ENCODE data around the gene ZC3H18. TPM values are rescaled to one million over a fixed set of nuclear protein-coding genes. Genes with fewer than 3 reads are reported as not detected.

The ZC3H18 gene
- total and polyA plus RNA-seq, 3 experiments from 2014 or later, result 21.6 to 102 (median 91.4) TPM

GRCh38 chr16:88535191-88535856, 34.9 kb upstream of the ZC3H18 start:
- H3K36me3 ChIP-seq (ENCODE audit: insufficient read depth, low read length), result no peaks in the 10 kb centered on the region
- Mint-ChIP-seq H3K4me1 (peaks cover 5 to 15% (median 6%) of the 10 kb centered on the region in 3 donors), H3K27me3 (peaks cover 0 to 1% of the 10 kb centered on the region in 2 donors), H3K9me3 (peaks cover 0 to 4% (median 0%) of the 10 kb centered on the region in 5 donors), H3K36me3 (peaks cover 0 to 1% (median 0%) of the 10 kb centered on the region in 3 donors), H3K4me3 (peak overlapping the region; percentile 65 to 88 (median 78)), H3K27ac (peak overlapping the region in 7 of 8 donors; percentile 44 to 92 (median 88))
- peaks cover 10% of the 10 kb centered on the region for H3K27me3 ChIP-seq (ENCODE audit: insufficient read depth, low read length, poor library complexity, severe bottlenecking)
- no peak overlapping the region for H3K27ac ChIP-seq (ENCODE audit: low read depth, low read length)
- ChIA-PET POLR2A (no interaction called here), CTCF (interaction anchor here (1.6 kb wide), 1 partner anchor 80 kb away, joined by 7 read pairs; no protein-coding TSS in a partner anchor)
- DNase-seq, result peak in 1 of 5 donors; percentile 50
- no peaks in the 10 kb centered on the region for H3K9me3 ChIP-seq (ENCODE audit: low read length)
- H3K4me1 ChIP-seq (ENCODE audit: insufficient read depth, low read length), result peaks cover 8% of the 10 kb centered on the region
- H3K4me3 ChIP-seq (ENCODE audit: low read length), result no peak overlapping the region

GRCh38 chr16:88535857-88536222, 34.4 kb upstream of the ZC3H18 start:
- Histone ChIP-seq H3K27ac (ENCODE audit: low read depth, low read length) (no peak overlapping the region), H3K4me3 (ENCODE audit: low read length) (no peak overlapping the region), H3K36me3 (ENCODE audit: insufficient read depth, low read length) (no peaks in the 10 kb centered on the region), H3K4me1 (ENCODE audit: insufficient read depth, low read length) (peaks cover 8% of the 10 kb centered on the region), H3K9me3 (ENCODE audit: low read length) (no peaks in the 10 kb centered on the region), H3K27me3 (ENCODE audit: insufficient read depth, low read length, poor library complexity, severe bottlenecking) (peaks cover 15% of the 10 kb centered on the region)
- H3K9me3 Mint-ChIP-seq, result peaks cover 0 to 4% (median 0%) of the 10 kb centered on the region in 5 donors
- peak overlapping the region in 7 of 8 donors; percentile 44 to 92 (median 68) for H3K27ac Mint-ChIP-seq
- H3K4me3 Mint-ChIP-seq, result peak overlapping the region; percentile 57 to 84 (median 78)
- H3K4me1 Mint-ChIP-seq, result peaks cover 5 to 15% (median 6%) of the 10 kb centered on the region in 3 donors
- H3K36me3 Mint-ChIP-seq, result peaks cover 0 to 1% (median 0%) of the 10 kb centered on the region in 3 donors
- ChIA-PET CTCF (interaction anchor here (1.6 kb wide), 1 partner anchor 81 kb away, joined by 7 read pairs; no protein-coding TSS in a partner anchor), POLR2A (no interaction called here)
- DNase-seq, result no peak
- H3K27me3 Mint-ChIP-seq, result peaks cover 0 to 1% of the 10 kb centered on the region in 2 donors

DNA sequence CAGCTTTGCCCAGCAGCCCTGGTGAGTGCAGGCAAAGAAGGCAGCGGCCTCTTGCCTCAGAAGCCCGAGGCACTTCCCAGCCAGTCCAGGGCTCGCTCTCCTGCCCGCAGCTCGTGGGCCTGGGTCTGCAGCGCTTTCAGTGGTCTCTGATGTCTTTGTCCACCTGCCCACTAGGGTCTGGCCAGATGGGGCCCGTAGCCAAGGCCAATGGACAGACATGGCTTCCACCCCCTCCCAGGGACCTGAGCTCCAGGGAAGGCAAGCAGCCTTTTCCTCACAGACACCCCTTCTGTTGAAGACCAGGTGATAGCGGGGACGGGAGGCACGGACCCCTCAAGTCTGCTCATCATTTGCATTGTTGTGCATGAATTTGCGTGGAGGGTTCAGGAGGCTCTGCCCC, 33.7 kb upstream of the ZC3H18 start:
- H3K9me3 Mint-ChIP-seq, result peaks cover 0 to 4% (median 0%) of the 10 kb centered on the region in 5 donors
- DNase-seq, result no peak
- H3K36me3 ChIP-seq (ENCODE audit: insufficient read depth, low read length), result no peaks in the 10 kb centered on the region

GRCh38 chr16:88536971-88537751, 33.0 kb upstream of the ZC3H18 start:
- peaks cover 0 to 4% of the 10 kb centered on the region in 2 donors for H3K27me3 Mint-ChIP-seq
- peak overlapping the region in 2 of 7 donors; percentile 57 to 83 for H3K4me3 Mint-ChIP-seq
- CTCF ChIA-PET, result interaction anchor here (1.6 kb wide), 1 partner anchor 82 kb away, joined by 7 read pairs; no protein-coding TSS in a partner anchor
- H3K4me3 ChIP-seq (ENCODE audit: low read length), result no peak overlapping the region
- H3K27ac ChIP-seq (ENCODE audit: low read depth, low read length), result no peak overlapping the region
- POLR2A ChIA-PET, result no interaction called here
- peaks cover 0 to 1% (median 0%) of the 10 kb centered on the region in 3 donors for H3K36me3 Mint-ChIP-seq
- peaks cover 5 to 15% (median 6%) of the 10 kb centered on the region in 3 donors for H3K4me1 Mint-ChIP-seq
- H3K9me3 Mint-ChIP-seq, result peaks cover 0 to 2% (median 0%) of the 10 kb centered on the region in 5 donors
- peak in 1 of 5 donors; percentile 48 for DNase-seq
- H3K27me3 ChIP-seq (ENCODE audit: insufficient read depth, low read length, poor library complexity, severe bottlenecking), result peaks cover 19% of the 10 kb centered on the region
- no peaks in the 10 kb centered on the region for H3K9me3 ChIP-seq (ENCODE audit: low read length)
- H3K4me1 ChIP-seq (ENCODE audit: insufficient read depth, low read length), result peaks cover 8% of the 10 kb centered on the region
- H3K36me3 ChIP-seq (ENCODE audit: insufficient read depth, low read length), result no peaks in the 10 kb centered on the region
- H3K27ac Mint-ChIP-seq, result peak overlapping the region in 1 of 8 donors; percentile 50

More for the DNA sequence above, 33.7 kb upstream of the ZC3H18 start:
- Mint-ChIP-seq H3K4me3 (peak overlapping the region in 3 of 7 donors; percentile 57 to 83 (median 82)), H3K27me3 (peaks cover 0 to under 1% of the 10 kb centered on the region in 2 donors), H3K36me3 (peaks cover 0 to 1% (median 0%) of the 10 kb centered on the region in 3 donors), H3K4me1 (peaks cover 5 to 15% (median 6%) of the 10 kb centered on the region in 3 donors), H3K27ac (peak overlapping the region in 1 of 8 donors; percentile 92)
- CTCF ChIA-PET, result interaction anchor here (1.6 kb wide), 1 partner anchor 81 kb away, joined by 7 read pairs; no protein-coding TSS in a partner anchor
- Histone ChIP-seq H3K4me3 (ENCODE audit: low read length) (no peak overlapping the region), H3K27ac (ENCODE audit: low read depth, low read length) (no peak overlapping the region), H3K4me1 (ENCODE audit: insufficient read depth, low read length) (peaks cover 8% of the 10 kb centered on the region), H3K27me3 (ENCODE audit: insufficient read depth, low read length, poor library complexity, severe bottlenecking) (peaks cover 19% of the 10 kb centered on the region), H3K9me3 (ENCODE audit: low read length) (no peaks in the 10 kb centered on the region)
- POLR2A ChIA-PET, result no interaction called here

- H3K4me3 Mint-ChIP-seq, result peak overlapping the region in 2 of 7 donors; percentile 24 to 57
- H3K27me3 Mint-ChIP-seq, result peaks cover 0 to 6% of the 10 kb centered on the region in 2 donors
- CTCF ChIA-PET, result no interaction called here
These were observed 32.3 kb upstream of the ZC3H18 start for GRCh38 chr16:88537859-88538258.

DNA sequence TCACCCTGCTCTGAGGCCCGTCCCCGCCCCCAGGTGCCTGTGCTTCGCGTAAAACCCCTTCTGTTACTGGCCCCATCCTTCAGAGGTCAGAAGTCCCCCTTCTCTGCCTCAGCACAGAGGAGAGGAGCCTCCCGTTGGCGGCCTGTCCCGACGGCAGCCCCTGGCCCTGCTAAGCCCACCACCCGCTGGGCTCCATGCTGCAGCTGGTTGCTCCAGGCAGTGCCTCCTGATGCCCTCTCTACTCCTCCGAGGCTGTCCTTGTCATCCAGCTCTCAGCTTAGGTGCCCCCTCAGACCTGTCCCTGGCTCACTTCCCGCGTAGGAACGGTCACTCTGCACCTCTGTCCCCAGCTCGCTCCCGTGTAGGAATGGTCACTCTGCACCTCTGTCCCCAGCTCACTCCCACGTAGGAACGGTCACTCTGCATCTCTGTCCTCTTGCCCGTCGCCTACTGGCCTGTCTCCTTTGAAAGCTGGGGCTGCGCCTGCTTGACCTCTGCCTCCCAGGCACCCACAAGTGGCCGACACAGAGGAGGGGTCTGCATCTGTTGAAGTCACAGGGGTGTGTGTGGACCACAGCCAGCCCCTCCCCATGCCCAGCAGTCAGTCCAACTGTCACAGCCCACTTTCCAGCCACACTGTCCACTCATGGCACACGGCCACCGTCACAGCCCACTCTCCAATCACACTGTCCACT, 31.7 kb upstream of the ZC3H18 start:
- H3K4me1 Mint-ChIP-seq, result peaks cover 6 to 15% (median 7%) of the 10 kb centered on the region in 3 donors
- peaks cover under 1 to 8% (median 1%) of the 10 kb centered on the region in 3 donors for H3K36me3 Mint-ChIP-seq
- H3K9me3 Mint-ChIP-seq, result peaks cover 4 to 13% (median 9%) of the 10 kb centered on the region in 5 donors
- H3K27me3 Mint-ChIP-seq, result peaks cover 1 to 10% of the 10 kb centered on the region in 2 donors
- no peak overlapping the region for H3K27ac ChIP-seq (ENCODE audit: low read depth, low read length)
- CTCF ChIA-PET, result no interaction called here
- peaks cover 7% of the 10 kb centered on the region for H3K9me3 ChIP-seq (ENCODE audit: low read length)
- H3K4me3 Mint-ChIP-seq, result peak overlapping the region in 3 of 7 donors; percentile 38 to 66 (median 57)
- peaks cover 8% of the 10 kb centered on the region for H3K4me1 ChIP-seq (ENCODE audit: insufficient read depth, low read length)
- H3K27me3 ChIP-seq (ENCODE audit: insufficient read depth, low read length, poor library complexity, severe bottlenecking), result peaks cover 19% of the 10 kb centered on the region
- H3K36me3 ChIP-seq (ENCODE audit: insufficient read depth, low read length), result no peaks in the 10 kb centered on the region
- DNase-seq, result no peak
- no peak overlapping the region for H3K4me3 ChIP-seq (ENCODE audit: low read length)
- H3K27ac Mint-ChIP-seq, result peak overlapping the region in 1 of 8 donors; percentile 58
- POLR2A ChIA-PET, result interaction anchor here (0.5 kb wide), 1 partner anchor 52 kb away, joined by 3 read pairs; no protein-coding TSS in a partner anchor

More at GRCh38 chr16:88537859-88538258, 32.3 kb upstream of the ZC3H18 start:
- Histone ChIP-seq H3K4me1 (ENCODE audit: insufficient read depth, low read length) (peaks cover 8% of the 10 kb centered on the region), H3K27ac (ENCODE audit: low read depth, low read length) (no peak overlapping the region), H3K27me3 (ENCODE audit: insufficient read depth, low read length, poor library complexity, severe bottlenecking) (peaks cover 19% of the 10 kb centered on the region), H3K36me3 (ENCODE audit: insufficient read depth, low read length) (no peaks in the 10 kb centered on the region), H3K9me3 (ENCODE audit: low read length) (peaks cover under 1% of the 10 kb centered on the region), H3K4me3 (ENCODE audit: low read length) (no peak overlapping the region)
- H3K36me3 Mint-ChIP-seq, result peaks cover 0 to 3% (median 1%) of the 10 kb centered on the region in 3 donors
- peaks cover 6 to 15% (median 6%) of the 10 kb centered on the region in 3 donors for H3K4me1 Mint-ChIP-seq
- peak overlapping the region in 1 of 8 donors; percentile 27 for H3K27ac Mint-ChIP-seq
- peaks cover 0 to 7% (median 3%) of the 10 kb centered on the region in 5 donors for H3K9me3 Mint-ChIP-seq
- DNase-seq, result no peak
- POLR2A ChIA-PET, result interaction anchor here (0.5 kb wide), 1 partner anchor 53 kb away, joined by 3 read pairs; no protein-coding TSS in a partner anchor

- Mint-ChIP-seq H3K36me3 (peaks cover 1 to 11% (median 2%) of the 10 kb centered on the region in 3 donors), H3K4me1 (peaks cover 6 to 15% (median 9%) of the 10 kb centered on the region in 3 donors), H3K27ac (no peak overlapping the region), H3K4me3 (peak overlapping the region in 1 of 7 donors; percentile 85), H3K27me3 (peaks cover 1 to 12% of the 10 kb centered on the region in 2 donors), H3K9me3 (peaks cover 6 to 16% (median 12%) of the 10 kb centered on the region in 5 donors)
- DNase-seq, result no peak
- no peak overlapping the region for H3K4me3 ChIP-seq (ENCODE audit: low read length)
- no peaks in the 10 kb centered on the region for H3K36me3 ChIP-seq (ENCODE audit: insufficient read depth, low read length)
- no peak overlapping the region for H3K27ac ChIP-seq (ENCODE audit: low read depth, low read length)
- peaks cover 19% of the 10 kb centered on the region for H3K27me3 ChIP-seq (ENCODE audit: insufficient read depth, low read length, poor library complexity, severe bottlenecking)
- CTCF ChIA-PET, result no interaction called here
- POLR2A ChIA-PET, result no interaction called here
- peaks cover 11% of the 10 kb centered on the region for H3K9me3 ChIP-seq (ENCODE audit: low read length)
- H3K4me1 ChIP-seq (ENCODE audit: insufficient read depth, low read length), result peaks cover 8% of the 10 kb centered on the region
These were observed 30.9 kb upstream of the ZC3H18 start for GRCh38 chr16:88539261-88539651.
